Uterus (tissue), 2 donors: ENCODE measurements around the gene SEC24A.

Source experiments
- CTCF ChIP-seq, 4 experiments: fragments of 200-600 bp in 2 of 4; fragments of 450-650 bp in 2 of 4; sonication (generic) in 2 of 4; IDR thresholded peaks; one replicate each; pipeline ENCODE4 v1.5.1; 2016 to 2019; ENCODE audit warnings: antibody characterized with exemption in 4 of 4, mild to moderate bottlenecking in 2 of 4, moderate library complexity in 1 of 4
- POLR2A ChIP-seq, 2 donors: fragments of 450-650 bp; IDR thresholded peaks; one replicate each; pipeline ENCODE4 v1.6.1; 2016; ENCODE audit warnings: antibody characterized with exemption in 2 of 2, mild to moderate bottlenecking in 1 of 2, moderate library complexity in 1 of 2

GRCh38 chr5:134772461-134773125 lies 124.0 kb downstream of the SEC24A start:
- TF ChIP-seq CTCF (IDR thresholded peaks at IDR 0.05) (no peak), POLR2A (IDR thresholded peaks at IDR 0.05) (no peak)
